Spleen (tissue), 11 donors: ENCODE data around the gene NR3C2. TPM values are rescaled to one million over a fixed set of nuclear protein-coding genes. Genes with fewer than 3 reads are reported as not detected.

ENCODE experiments used
- DNase-seq: peaks from one replicate; pipeline ENCODE4 v3.0.0-alpha.2; 2020
- H3K27ac ChIP-seq, 8 donors: fragments of 200-600 bp; sonication (generic) in 7 of 8; 1 replicate in 4 of 8; 2 replicates in 4 of 8; pipeline versions ENCODE4 v1.5.0 to v1.8.0; 2016 to 2021; ENCODE audit warnings: inconsistent platforms in 4 of 8, mild to moderate bottlenecking in 4 of 8, moderate library complexity in 1 of 8
- H3K27me3 ChIP-seq, 7 donors: fragments of 200-600 bp; sonication (generic) in 6 of 7; replicated peaks in 1 of 7; 1 replicate in 4 of 7; 2 replicates in 3 of 7; pipeline versions ENCODE4 v1.5.0 to v1.8.0; 2016 to 2021; ENCODE audit warnings: inconsistent platforms in 3 of 7, mild to moderate bottlenecking in 1 of 7
- H3K36me3 ChIP-seq, 6 donors: fragments of 200-600 bp; sonication (generic) in 5 of 6; 1 replicate in 4 of 6; 2 replicates in 2 of 6; pipeline versions ENCODE4 v1.5.0 to v1.8.0; 2016 to 2021; ENCODE audit warnings: inconsistent platforms in 2 of 6
- H3K4me1 ChIP-seq, 6 donors: fragments of 200-600 bp; sonication (generic) in 5 of 6; 1 replicate in 3 of 6; 2 replicates in 3 of 6; pipeline versions ENCODE4 v1.5.0 to v1.8.0; 2016 to 2021; ENCODE audit warnings: inconsistent platforms in 3 of 6
- H3K4me3 ChIP-seq, 8 donors: fragments of 200-600 bp; sonication (generic) in 7 of 8; 1 replicate in 4 of 8; 2 replicates in 4 of 8; pipeline versions ENCODE4 v1.5.0 to v1.8.0; 2016 to 2021; ENCODE audit warnings: inconsistent platforms in 4 of 8, mild to moderate bottlenecking in 4 of 8, moderate library complexity in 2 of 8
- H3K9me3 ChIP-seq, 8 donors: fragments of 200-600 bp; sonication (generic) in 7 of 8; 1 replicate in 4 of 8; 2 replicates in 4 of 8; pipeline versions ENCODE4 v1.5.0 to v1.8.0; 2016 to 2021; ENCODE audit warnings: inconsistent platforms in 4 of 8
- CTCF ChIP-seq, 11 experiments: fragments of 200-600 bp in 7 of 11; fragments of 450-650 bp in 4 of 11; sonication (generic) in 4 of 11; IDR thresholded peaks in 8 of 11; conservative IDR thresholded peaks in 3 of 11; 1 replicate in 7 of 11; 2 replicates in 4 of 11; pipeline versions ENCODE4 v1.4.0 to v1.8.0; 2016 to 2021; ENCODE audit warnings: antibody characterized with exemption in 11 of 11, inconsistent platforms in 4 of 11, mild to moderate bottlenecking in 1 of 11
- POLR2A ChIP-seq, 3 donors: fragments of 450-650 bp; IDR thresholded peaks; one replicate each; pipeline ENCODE4 v1.5.1; 2017; ENCODE audit warnings: antibody characterized with exemption in 3 of 3, mild to moderate bottlenecking in 1 of 3
- POLR2AphosphoS5 ChIP-seq, 3 donors: sonication (generic); formaldehyde crosslinking; IDR thresholded peaks; one replicate each; pipeline ENCODE4 v1.5.1; 2017; ENCODE audit warnings: antibody characterized with exemption in 3 of 3
- WGBS, 5 donors: extraction: QIAGEN DNeasy Blood & Tissue Kit in 3 of 5; methylation state at CpG; one replicate each; pipeline versions ENCODE4 v1.1.5 to v1.1.7; 2013 to 2018; 5-methylcytosine and 5-hydroxymethylcytosine counted together
- intact Hi-C: fragments of 100-400 bp; cut with DNase I; formaldehyde crosslinking; loops from one replicate; pipeline ENCODE4 v1.15.0; 2023; ENCODE audit warnings: low total_unique reads
- polyA plus RNA-seq, 3 donors: library from polyadenylated mRNA; stranded (reverse); fragments of 200-250 nt; gene quantifications; one replicate each; pipeline ENCODE4 v1.2.1, GENCODE V29; 2013
- total RNA-seq, 7 donors: library from RNA; depleted of rRNA in 3 of 7; stranded (reverse); fragments of >200 nt in 3 of 7; fragmentation: NEBNext Ultra II Directional in 4 of 7; extraction: Animal tissue kit (Norgen Biotek cat#: 25700) in 4 of 7; gene quantifications; one replicate each; pipeline versions ENCODE4 v1.1.0 to v1.2.1, GENCODE V29; 2016 to 2021
- donor health status: healthy with polysubstance abuse.
- donor health status: DM: no; HTN: no; CAD: no; lungs with moderate emphysema.
- donor health status: DM: no; HTN: no; CAD: no.
- donor health status: Bipolar disorder and iron deficiency.
- donor health status: healthy.
- donor health status: DM: no; HTN: no; CAD: no.
- donor health status: DM: yes; HTN: yes; CAD: no.

The NR3C2 gene
- total and polyA plus RNA-seq, 10 donors = 1.2 to 25.9 (median 16.2) TPM

DNA sequence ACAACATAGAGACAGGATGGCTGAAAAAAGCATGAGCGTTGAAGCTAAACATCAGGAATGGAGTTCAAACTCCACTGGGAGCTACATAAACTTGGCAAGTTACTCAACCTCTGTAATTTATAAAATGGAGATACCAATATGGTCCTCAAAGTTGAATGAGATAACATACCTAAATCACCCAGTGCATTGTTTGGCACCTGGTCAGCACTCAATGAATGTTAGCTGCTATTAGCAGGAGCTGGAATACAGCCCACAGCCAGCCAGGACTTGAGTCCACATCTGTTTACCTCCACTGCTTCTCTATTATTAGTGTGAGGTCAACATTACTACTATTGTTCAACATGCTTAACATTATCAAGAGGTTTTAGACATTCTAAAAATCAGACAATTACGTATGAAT lies 97.9 kb downstream of the NR3C2 start:
- no peak for DNase-seq
- intact Hi-C loops = no loop called here
- H3K27ac ChIP-seq = no peak overlapping the region
- H3K4me3 ChIP-seq = no peak overlapping the region
- no peaks in the 10 kb centered on the region for H3K27me3 ChIP-seq
- 89 to 95% (median 91%) methylated on average over 2 of the region's 2 CpGs for WGBS, 5 donors
- H3K36me3 ChIP-seq = no peaks in the 10 kb centered on the region
- H3K9me3 ChIP-seq = peaks cover 0 to 23% (median 13%) of the 10 kb centered on the region in 8 donors
- TF ChIP-seq POLR2AphosphoS5 (IDR thresholded peaks at IDR 0.05) (no peak), CTCF (IDR thresholded peaks at IDR 0.05 in 8 of 11, conservative IDR thresholded peaks at IDR 0.05 in 3 of 11) (no peak), POLR2A (IDR thresholded peaks at IDR 0.05) (no peak)
- peaks cover 0 to 3% (median 0%) of the 10 kb centered on the region in 6 donors for H3K4me1 ChIP-seq

DNA sequence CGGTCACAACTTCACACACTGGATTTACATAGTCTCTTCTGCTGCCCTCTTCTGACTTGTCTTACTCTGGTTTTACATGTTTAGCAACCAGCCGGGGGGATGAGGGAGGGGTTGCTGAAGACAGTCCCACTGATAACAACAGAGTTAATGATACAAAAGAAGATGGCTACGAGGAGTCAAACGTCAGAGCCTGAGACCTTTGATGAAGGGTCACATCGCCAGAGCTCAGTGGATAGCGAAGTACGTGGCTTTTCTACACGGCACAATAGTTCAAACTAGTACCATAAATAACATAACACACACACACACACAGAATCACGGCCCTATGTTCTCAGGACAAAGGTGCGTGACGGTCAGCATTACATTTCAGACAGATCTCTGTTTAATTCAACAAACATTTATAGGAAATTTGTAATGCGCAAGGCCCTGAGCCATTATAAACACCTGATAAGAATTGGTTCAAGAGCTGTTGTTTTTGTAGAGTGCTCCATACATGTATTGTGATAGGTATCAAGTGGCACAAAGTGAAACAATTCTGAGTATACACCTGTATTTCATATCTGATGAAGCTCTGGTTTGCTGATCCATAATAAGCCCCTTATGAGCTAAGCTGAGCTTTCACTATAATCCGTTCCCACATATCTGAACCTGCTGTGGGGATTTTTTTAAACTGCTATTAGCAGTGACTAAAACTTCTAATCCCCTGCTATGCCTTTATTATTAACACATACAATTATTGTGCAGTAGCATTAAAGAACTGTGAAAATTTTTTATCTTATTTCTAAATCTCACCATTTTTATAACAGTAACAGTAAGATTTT lies 100.0 kb downstream of the NR3C2 start:
- DNase-seq = no peak
- Histone ChIP-seq H3K9me3 (peaks cover 0 to 26% (median 15%) of the 10 kb centered on the region in 8 donors), H3K4me1 (peaks cover 0 to 3% (median 0%) of the 10 kb centered on the region in 6 donors), H3K27ac (no peak overlapping the region), H3K36me3 (no peaks in the 10 kb centered on the region), H3K4me3 (no peak overlapping the region), H3K27me3 (no peaks in the 10 kb centered on the region)
- TF ChIP-seq POLR2AphosphoS5 (IDR thresholded peaks at IDR 0.05) (no peak), POLR2A (IDR thresholded peaks at IDR 0.05) (no peak), CTCF (IDR thresholded peaks at IDR 0.05 in 8 of 11, conservative IDR thresholded peaks at IDR 0.05 in 3 of 11) (no peak)
- WGBS, 5 donors = 85 to 94% (median 91%) methylated on average over 13 of the region's 13 CpGs
- intact Hi-C loops = no loop called here

- TF ChIP-seq CTCF (IDR thresholded peaks at IDR 0.05 in 8 of 11, conservative IDR thresholded peaks at IDR 0.05 in 3 of 11) (no peak), POLR2A (IDR thresholded peaks at IDR 0.05) (no peak), POLR2AphosphoS5 (IDR thresholded peaks at IDR 0.05) (no peak)
- H3K27ac ChIP-seq = no peak overlapping the region
- no peaks in the 10 kb centered on the region for H3K4me1 ChIP-seq
- DNase-seq = no peak
- 93 to 99% (median 95%) methylated on average over 4 of the region's 4 CpGs for WGBS, 5 donors
- H3K27me3 ChIP-seq = no peaks in the 10 kb centered on the region
- no peak overlapping the region for H3K4me3 ChIP-seq
- intact Hi-C loops = no loop called here
- H3K9me3 ChIP-seq = peaks cover 0 to 12% (median 8%) of the 10 kb centered on the region in 8 donors
- H3K36me3 ChIP-seq = no peaks in the 10 kb centered on the region
These were observed 107.1 kb downstream of the NR3C2 start for GRCh38 chr4:148335133-148335532.

DNA sequence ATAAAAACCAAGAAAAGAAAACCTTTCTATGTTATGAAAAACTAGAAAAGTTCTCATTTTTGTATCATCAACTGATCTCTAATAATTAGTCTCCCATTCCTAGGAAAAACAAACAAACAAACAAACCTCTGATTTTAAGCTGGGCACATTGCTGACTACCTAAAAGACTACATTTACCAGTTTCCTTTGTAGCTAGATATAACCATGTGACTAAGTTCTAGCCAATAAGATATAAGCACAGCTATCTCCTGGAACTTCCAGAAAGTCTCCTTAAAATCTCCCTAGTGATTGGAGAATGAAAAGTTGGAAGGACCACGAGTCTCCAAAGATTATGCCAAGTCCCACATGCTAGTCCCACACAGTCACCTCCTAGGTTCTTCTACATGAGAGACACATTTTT lies 108.9 kb downstream of the NR3C2 start:
- Histone ChIP-seq H3K27me3 (no peaks in the 10 kb centered on the region), H3K27ac (no peak overlapping the region), H3K4me3 (no peak overlapping the region), H3K36me3 (no peaks in the 10 kb centered on the region), H3K9me3 (no peaks in the 10 kb centered on the region), H3K4me1 (no peaks in the 10 kb centered on the region)
- DNase-seq = no peak
- intact Hi-C loops = no loop called here
- TF ChIP-seq POLR2A (IDR thresholded peaks at IDR 0.05) = no peak
- TF ChIP-seq POLR2AphosphoS5 (IDR thresholded peaks at IDR 0.05) = no peak
- TF ChIP-seq CTCF (IDR thresholded peaks at IDR 0.05 in 8 of 11, conservative IDR thresholded peaks at IDR 0.05 in 3 of 11) = no peak
- 76 to 91% (median 78%) methylated on average over 1 of the region's 1 CpG for WGBS, 5 donors
